ENCODE data around the gene IPCEF1.

GRCh38 chr6:154379585-154379984, 23.0 kb upstream of the IPCEF1 start:
- TF ChIP-seq CTCF (IDR thresholded peaks at IDR 0.05) (no peak), POLR2A (IDR thresholded peaks at IDR 0.05) (no peak)

All from thyroid gland (tissue), 4 donors.